ENCODE results near the gene PLD1.
"Not testable (repeated sequence)": the region's sequence is repeated elsewhere in the genome, so short reads cannot be mapped to it uniquely, and the experiment has no call there.

PLD1 gene

DNA sequence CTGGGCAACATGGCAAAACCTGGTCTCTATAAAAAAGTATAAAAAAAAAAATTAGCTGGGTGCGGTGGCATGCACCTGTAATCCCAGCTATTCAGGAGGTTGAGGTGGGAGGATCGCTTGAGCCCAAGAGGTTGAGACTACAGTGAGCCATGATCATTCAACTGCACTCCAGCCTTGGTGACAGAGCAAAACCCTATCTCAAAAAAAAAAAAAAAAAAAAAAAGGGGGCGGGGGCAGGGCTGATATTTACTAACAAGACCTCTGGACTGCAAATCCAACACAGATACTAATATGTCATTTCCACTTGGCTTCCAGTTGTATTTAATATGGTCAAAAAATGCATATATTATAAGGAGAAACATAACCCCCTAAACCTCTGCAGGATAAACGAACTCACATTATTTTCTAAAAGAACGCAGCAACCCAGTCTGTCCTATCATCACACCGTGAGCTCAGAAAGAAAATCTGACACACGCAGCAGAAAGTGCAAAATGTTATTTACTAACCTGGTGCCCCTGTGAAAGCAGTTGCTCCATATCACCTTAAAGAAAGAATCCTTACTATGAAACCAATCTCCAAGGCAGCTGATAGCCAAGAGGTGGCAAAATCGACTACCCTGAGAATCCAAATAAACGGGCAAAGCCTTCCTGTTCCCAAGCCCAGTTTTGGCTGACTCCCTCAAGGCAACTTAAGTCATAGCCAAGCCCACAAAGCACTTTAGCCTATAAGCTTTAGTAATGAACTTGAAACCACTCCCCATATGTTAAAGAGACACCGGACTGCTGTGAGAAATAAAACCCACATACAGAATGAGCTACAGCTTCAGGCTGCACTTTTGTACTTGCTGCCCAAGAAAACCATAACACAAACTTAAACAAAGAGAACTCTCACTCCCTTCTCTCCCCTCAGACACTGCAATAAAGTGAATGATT is 39.3 kb downstream of the PLD1 start:
- peak; percentile 85 for DNase-seq (ENCODE audit: low read depth)

DNA sequence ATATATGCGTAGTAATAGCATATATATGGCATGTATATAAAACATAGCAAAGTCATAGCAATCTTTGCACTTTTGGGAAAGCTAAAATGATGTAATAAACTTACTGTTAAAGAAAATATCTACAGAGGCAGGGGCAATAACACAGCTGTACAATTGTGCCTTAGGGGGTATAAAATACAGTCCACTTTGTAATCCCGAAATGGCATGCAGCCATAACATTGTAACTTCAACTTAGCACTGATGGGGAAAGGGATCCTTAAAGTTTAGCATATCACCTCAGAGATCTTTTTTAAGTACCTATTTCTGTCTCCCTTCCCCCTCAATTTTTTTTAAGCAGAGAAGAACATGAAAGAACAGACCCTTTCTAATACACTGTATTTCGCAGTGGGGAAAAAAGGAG is 40.8 kb downstream of the PLD1 start:
- no peak for DNase-seq (ENCODE audit: low read depth)

DNA sequence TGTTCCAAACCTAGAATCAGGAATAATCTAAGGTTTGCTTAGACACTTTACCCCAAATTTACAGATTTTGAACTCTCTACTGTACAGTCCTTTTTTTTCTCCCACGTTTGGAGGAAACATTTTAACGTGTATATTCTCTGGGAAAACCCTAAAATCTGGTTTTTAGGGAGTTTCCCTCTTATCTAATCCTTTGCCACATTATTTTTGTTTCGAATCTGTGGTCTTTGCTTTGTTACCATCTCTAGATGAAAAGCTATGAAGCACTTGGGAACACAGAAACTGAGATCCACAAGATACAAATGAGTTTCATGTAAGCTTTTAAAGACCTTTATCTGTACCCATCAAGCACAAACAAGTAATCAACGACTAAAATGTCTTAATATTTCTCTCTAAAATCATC is 41.3 kb downstream of the PLD1 start:
- no peak for DNase-seq (ENCODE audit: low read depth)

DNA sequence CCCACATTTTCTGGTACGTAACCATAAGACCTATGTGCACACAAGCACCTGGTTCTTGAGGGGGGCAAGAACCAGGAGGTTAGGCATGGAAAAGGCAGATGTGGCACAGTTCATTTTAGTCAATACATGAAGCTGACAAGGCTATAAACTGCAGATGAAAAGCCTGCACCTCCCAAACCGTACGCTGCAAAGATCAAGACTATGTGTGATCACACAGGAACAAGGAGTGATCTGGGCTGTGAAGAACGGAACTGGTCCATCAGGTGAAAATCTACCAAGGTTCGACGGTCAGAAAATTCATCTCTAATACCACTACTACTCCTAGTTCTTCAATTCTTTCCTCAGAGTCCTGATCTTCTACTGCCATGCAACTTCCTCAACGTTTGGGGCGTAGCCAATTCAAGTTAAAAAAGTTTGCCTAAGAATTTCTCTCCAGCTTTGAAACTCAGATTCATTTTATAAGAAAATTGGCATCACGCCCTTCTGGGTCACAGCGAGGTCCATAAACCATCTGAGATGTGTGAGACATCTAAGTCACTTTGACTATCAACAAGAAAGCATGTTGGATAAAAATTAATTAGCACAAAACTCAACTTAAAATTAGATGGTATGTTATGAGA is 41.9 kb downstream of the PLD1 start:
- DNase-seq (ENCODE audit: low read depth) = no peak

DNA sequence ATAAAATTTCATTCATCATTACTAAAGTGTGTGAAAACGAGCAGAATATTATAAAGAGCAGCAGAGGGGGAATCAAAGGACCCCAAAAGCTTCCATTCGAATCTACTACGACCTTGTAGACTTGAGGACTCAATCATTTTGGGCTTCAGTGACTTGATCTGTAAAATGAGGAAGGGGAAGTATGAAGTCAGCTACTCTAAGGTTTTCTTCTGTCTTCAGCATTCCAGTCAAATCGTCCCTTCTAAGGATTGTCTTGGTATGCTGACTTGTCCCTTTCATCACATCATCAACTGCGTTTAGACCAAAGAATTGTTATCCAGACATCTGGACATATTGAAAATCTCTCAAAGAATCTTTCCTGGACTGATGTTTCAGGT is 44.8 kb downstream of the PLD1 start:
- DNase-seq (ENCODE audit: low read depth) = no peak

DNA sequence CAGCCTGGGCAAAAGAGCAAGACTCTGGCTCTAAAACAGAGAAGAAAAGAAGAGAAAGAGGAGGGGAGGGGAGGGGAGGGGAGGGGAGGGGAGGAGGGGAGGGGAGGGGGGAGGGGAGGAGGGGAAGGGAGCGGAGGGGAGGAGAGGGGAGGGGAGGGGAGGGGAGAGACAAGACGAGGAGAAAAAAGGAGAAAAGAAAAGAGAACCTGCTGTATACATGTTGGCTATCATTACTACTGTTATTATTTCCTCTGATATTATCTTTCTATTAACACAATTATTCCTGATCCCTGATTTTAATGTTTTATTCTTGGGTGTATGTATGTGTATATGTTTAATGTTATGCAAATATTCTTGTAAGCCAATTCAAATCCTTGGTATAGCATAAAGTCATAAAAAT is 46.9 kb downstream of the PLD1 start:
- no peak for DNase-seq (ENCODE audit: low read depth)

DNA sequence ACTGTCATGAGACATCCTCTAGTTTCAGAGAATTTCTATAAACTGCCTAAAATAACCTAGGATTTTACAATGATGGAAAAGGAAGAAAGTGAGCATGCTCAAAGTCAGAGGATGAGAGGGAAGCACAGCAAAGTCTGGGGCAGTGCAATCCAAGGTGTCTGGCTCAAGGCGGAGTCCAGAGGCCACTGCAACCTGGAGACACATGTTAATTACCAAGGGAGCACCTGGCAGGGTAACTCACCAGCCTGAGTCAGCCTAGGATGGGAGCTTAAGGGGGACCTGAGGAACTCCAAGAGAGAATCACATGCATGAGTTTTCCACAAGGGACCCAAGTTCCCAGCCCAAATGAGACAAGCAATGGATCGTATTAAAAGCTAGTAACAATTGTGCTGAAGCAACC is 49.8 kb downstream of the PLD1 start:
- DNase-seq (ENCODE audit: low read depth) = no peak

DNA sequence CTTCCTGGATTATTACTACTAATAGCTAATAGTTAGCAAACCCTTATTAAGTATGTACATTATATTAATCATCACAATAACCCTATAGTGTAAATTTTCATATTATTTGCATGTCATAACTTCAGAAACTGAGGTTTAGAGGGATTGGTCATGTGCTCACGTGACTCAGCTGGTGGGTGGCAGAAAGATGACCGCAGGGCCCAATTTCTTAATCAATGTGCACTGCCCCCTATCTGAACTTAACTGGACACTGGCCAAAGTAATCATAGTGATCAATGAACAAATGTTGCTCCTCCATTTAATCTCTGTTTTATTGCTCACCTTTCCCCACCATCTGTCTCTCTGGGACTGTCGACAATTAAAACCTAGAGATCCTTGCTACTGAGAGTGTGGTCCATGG is 52.2 kb downstream of the PLD1 start:
- DNase-seq (ENCODE audit: low read depth) = no peak

DNA sequence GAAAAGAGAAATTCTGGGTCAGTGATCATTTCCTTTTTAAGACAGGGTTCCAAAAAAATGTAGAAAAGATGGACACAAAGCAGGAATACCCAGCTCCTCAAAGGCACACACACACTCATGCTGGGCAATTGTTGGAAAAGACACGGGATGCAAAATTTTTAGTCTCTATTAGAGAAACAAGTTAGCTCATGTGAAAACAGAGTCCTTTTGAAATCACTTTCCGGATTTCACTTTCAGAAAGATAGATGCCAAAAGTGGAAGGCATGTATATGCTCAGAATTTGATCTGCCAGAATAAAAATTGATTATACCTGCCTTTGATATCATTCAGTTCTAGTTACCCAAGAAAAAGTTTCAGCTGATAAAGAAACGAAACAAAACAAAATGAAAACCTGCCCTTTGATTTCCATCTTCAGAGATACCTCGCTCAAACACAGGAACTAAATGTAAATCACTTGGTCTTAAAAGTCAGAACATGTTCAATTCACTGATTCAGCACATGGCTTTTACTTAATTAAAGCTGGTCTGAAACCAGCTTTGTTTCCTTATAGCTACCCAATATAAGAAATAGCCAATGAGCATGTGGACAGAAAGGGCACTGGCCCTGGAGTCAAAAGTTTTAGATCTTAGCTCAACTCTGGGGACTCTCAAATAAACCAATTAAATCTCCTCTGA is 52.8 kb downstream of the PLD1 start:
- no peak for DNase-seq (ENCODE audit: low read depth)

DNA sequence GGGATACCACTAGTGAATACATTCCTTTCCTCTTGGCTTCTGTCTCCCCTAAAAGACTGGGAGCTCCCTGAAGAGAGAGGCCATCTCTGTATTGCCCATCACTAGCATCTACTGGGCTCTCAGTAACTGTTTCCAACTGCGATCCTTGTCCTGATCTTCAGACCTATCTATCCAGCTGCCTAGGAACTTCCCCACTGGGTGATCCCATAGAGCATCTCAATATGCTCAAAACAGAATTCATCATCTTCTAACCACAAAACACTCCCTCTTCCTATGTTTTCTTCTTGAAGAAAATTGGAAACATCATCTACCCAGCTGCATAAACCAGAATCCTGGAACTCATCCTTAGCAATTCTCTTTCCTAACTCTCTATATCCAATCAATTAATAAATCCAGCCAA is 54.6 kb downstream of the PLD1 start:
- DNase-seq (ENCODE audit: low read depth) = no peak

DNA sequence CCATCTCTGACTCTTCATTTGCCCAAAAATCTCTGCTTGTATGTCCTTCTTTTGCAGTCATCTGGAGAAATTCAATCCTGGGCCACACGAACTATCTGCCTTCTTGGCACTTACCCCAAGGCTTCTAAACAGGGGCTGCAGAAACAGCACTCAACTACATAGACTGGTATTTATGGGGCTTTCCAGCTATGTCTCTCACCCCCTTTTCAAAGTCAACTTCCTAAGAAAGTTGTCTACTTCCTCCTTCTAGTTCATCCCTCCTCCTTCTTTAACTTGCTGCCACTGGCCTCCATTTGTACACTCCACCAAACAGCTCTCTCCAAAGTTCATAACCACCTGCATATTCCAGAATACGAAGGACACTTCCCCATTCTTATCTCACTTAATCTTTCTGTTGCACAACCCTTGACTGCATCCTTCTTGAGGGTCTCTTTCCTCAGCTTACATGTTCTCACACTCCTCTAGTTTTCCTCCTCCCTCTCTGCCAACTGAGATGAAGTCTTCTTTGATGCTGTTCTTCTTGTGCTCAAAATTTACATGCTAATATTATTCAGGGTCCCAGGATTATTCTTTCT is 55.2 kb downstream of the PLD1 start:
- DNase-seq (ENCODE audit: low read depth) = no peak

DNA sequence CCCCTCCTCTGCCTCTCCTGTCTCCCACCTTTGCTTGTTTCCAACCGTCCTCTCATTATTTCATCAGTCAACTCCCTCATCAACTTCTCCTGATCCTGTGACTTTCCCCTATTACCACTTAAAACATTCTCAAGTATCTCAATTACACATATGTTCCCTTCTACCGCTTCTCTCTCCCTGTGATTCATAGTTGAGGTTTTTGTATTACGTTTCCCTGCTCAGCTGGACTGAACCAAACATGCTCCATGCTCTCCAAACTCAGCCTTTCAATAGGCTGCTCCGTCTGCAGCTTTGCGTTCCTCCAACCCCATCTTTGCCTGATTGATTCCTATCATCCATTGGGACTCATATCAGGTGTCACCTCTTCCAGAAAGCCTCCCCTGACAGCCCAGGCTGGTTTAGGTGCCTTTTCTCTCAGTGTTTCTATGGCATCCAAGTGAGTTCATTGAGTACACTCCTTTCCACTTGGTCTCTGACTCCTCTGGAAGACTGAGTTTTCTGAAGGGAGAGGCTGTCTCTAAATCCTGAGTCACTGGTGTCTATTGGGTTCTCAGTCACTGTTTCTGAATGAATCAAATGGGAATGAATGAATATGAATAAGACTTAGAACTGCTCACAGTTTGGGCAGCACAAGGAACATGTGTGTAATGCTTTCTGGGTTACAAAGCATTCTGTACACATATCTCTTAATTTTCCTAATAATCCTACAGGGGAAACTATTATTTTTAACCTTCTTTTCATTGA is 56.4 kb downstream of the PLD1 start:
- peak; percentile 35 for DNase-seq (ENCODE audit: low read depth)

DNA sequence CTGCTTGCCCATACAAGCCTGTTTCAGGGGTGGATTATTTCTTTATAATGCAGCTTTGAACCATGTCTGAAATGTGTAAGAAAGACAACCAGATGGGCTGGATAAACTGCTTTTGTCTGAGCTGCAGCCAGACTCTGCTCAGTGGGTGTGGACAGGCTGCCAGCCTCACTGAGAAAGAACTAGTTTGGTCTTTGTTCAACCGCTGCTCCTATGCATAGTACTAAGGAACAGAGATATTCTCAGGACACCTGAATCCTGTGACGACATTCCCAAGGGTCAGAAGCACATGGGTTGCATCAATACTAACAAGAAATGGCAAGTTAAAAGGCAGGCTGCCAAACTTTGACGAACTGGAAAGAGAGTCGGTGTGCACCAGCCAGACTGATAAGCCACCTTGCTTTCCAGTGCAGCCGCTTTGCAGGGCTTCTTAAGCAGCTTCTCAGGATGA is 57.2 kb downstream of the PLD1 start:
- no peak for DNase-seq (ENCODE audit: low read depth)

DNA sequence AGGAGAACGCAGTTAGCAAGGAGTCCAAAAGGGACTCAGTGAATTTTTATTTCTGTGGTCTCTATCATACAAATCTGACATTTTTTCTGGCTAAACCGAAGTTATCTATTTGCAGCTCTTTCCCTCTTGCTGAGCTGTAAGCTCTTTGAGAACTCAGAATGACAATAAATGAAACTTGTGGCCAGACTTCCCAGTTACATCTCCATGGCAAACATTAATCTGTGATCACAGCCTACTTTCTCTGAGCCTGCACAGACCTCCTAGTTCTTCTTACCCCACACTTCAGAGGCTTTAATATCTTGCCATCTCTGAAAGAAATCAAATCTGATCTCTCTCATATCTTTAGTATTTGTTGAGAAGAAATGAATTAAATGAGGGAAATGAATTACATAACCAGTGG is 58.0 kb downstream of the PLD1 start:
- no peak for DNase-seq (ENCODE audit: low read depth)

DNA sequence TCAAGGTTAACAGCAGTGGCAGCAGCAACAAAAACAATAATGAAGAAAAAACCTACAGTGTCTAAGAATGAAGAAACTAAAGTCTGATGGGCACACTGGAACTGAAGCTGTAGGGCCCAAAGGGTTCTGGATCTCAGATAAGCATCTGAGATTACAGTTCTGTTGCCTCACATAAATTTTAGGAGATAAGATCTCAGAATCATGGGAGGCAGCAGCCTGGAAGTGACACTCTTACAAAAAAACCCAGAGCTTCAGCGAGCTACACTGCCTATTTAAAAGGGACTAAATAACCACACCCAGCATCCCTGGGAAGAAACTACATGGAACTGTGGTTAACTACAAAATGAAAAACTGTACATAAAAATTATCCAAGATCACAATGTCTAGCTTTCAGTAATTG is 61.2 kb downstream of the PLD1 start:
- no peak for DNase-seq (ENCODE audit: low read depth)

DNA sequence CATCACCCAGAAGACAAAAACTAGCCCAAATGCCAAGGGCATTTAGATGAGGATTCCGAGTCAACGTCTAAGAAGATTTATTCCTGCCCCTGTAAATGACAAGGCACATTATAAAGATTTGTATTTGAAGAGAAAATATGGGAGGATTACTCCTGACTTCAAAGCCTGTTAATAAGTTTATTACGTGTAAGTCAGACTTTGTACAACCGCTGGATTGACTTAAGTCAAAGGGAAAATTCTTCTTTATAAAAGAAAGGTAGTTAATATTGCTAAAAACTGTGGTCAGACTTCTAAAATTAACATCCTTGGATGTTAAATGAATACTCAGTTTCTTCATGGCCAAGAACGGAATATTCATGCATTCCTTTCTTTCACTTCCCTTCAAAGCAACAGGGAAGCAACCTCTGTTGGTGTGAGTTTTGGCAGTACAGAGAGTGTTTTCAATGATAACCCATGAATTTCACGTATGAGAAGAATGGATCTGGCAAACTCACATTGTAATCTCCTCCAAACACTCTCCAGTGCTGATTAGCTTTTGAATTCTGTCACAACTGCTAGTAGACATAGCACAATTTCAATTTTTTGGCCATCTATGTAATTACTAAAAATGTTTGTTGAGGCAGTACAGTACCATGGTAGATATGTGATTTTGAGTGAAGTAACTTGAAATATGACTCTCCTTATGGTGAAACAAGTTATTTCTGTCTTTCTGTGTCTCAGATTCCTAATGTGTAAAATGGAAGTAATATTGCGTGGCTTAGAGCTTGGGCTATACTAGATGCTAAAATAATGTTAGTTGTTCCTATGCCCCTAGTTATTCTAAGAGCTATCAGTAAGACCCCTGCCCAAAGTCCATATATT is 62.0 kb downstream of the PLD1 start:
- no peak for DNase-seq (ENCODE audit: low read depth)

DNA sequence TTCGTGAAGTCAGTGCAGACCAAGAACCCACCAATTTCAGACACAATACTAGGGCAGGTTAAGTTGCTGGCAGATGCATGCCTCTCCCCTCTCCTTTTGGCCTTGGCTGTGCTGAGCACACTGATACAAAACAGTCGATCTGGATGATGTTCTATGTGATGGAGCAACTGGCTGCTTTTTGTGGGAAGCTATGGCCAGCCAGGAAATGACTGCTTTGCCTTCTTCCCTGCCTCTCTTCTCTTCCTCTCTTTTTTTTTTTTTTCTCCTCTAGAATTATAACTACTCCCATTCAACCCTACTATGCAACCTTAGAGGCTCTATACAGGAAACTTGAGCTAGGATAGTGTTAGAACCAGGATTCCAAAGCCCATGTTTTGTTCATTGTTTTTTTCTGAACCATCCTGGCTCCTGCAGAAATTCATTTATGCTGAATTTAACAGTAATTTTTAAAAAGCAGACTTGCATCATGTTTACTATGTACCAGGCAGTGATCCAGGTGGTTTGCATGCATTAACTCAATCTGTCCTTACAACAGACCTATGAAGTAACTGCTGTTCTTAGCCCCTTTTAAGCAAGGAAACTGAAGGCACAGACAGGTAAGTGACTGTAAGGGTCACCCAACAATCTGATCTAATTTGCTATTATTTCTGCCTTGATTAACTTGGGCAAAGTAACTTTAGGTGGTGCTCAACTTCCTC is 62.9 kb downstream of the PLD1 start:
- no peak for DNase-seq (ENCODE audit: low read depth)

DNA sequence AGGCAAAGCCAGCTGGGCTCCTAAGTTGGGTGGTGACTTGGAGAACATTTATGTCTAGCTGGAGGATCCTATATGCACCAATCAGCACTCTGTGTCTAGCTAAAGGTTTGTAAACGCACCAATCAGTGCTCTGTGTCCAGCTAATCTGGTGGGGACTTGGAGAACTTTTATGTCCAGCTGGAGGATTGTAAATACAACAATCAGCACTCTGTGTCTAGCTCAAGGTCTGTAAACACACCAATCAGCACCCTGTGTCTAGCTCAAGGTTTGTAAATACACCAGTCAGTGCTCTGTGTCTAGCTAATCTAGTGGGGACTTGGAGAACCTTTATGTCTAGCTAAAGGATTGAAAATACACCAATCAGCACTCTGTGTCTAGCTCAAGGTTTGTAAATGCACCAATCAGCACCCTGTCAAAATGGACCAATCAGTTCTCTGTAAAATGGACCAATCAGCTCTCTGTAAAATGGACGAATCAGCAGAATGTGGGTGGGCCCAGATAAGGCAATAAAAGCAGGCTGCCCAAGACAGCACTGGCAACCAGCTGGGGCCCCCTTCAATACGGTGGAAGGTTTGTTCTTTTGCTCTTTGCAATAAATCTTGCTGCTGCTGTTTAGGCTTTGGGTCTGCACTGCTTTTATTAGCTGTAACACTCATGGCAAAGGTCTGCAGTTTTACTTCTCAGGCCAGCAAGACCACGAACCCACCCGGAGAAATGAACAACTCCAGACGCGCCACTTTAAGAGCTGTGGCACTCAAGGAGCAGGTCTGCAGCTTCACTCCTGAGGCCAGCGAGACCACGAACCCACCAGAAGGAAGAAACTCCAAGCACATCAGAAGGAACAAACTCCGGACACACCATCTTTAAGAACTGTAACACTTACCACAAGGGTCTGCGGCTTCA is 63.7 kb downstream of the PLD1 start:
- not testable (repeated sequence) for DNase-seq (ENCODE audit: low read depth)

DNA sequence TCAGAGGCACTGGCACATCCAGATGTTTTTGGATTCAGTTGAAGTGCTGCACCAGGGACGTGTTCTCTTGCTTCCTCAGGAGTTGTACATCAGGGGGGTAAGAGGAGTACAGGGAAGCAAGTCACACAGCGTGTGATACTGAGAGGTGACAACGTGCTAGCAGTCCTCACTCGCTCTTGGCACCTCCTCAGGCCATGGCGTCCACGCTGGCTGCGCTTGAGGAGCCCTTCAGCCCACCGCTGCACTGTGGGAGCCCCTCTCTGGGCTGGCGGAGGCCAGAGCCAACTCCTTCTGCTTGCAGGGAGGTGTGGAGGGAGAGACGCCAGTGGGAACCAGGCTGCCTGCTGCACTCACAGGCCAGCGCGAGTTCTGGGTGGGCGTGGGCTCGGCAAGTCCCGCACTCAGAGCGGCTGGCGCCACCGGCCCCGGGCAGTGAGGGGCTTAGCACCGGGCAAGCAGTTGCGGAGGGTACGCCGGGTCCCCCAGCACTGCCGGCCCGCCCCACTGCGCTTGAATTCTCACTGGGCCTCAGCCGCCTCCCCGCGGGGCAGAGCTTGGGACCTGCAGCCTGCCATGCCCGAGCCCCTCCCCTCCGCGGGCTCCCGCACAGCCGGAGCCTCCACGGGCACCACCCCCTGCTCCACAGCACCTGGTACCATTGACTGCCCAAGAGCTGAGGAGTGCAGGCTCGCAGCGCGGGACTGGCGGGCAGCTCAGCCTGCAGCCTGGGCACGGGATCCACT is 64.5 kb downstream of the PLD1 start:
- no peak for DNase-seq (ENCODE audit: low read depth)
